Spleen (tissue), 7 donors: Measurements from ENCODE around the gene MICU1.

Experiments used
- CTCF ChIP-seq, 11 experiments: fragments of 200-600 bp in 7 of 11; fragments of 450-650 bp in 4 of 11; sonication (generic) in 4 of 11; IDR thresholded peaks in 8 of 11; conservative IDR thresholded peaks in 3 of 11; 1 replicate in 7 of 11; 2 replicates in 4 of 11; pipeline versions ENCODE4 v1.4.0 to v1.8.0; 2016 to 2021; ENCODE audit warnings: antibody characterized with exemption in 11 of 11, inconsistent platforms in 4 of 11, mild to moderate bottlenecking in 1 of 11
- POLR2A ChIP-seq, 3 donors: fragments of 450-650 bp; IDR thresholded peaks; one replicate each; pipeline ENCODE4 v1.5.1; 2017; ENCODE audit warnings: antibody characterized with exemption in 3 of 3, mild to moderate bottlenecking in 1 of 3
- donor health status: DM: no; HTN: no; CAD: no; lungs with moderate emphysema.
- donor health status: DM: no; HTN: no; CAD: no.
- donor health status: DM: no; HTN: no; CAD: no.

- TF ChIP-seq CTCF (IDR thresholded peaks at IDR 0.05 in 8 of 11, conservative IDR thresholded peaks at IDR 0.05 in 3 of 11) (no peak), POLR2A (IDR thresholded peaks at IDR 0.05) (no peak)
Measured at GRCh38 chr10:72574636-72575035, 51.2 kb downstream of the MICU1 start.
